Adrenal gland (tissue), 5 donors: ENCODE measurements around the gene TARS2.

Experiments used
- POLR2A ChIP-seq, 2 donors: fragments of 450-650 bp; IDR thresholded peaks; one replicate each; pipeline ENCODE4 v1.6.1; 2017; ENCODE audit warnings: antibody characterized with exemption in 2 of 2, mild to moderate bottlenecking in 2 of 2, moderate library complexity in 1 of 2
- TF ChIP-seq, protein P1 (sequence below), 6 experiments: fragments of 450-650 bp in 4 of 6; fragments of 200-600 bp in 2 of 6; sonication (generic) in 1 of 6; IDR thresholded peaks; 1 replicate in 5 of 6; 2 replicates in 1 of 6; pipeline versions ENCODE4 v1.5.1 to v1.8.0; 2016 to 2021; ENCODE audit warnings: antibody characterized with exemption in 6 of 6, mild to moderate bottlenecking in 2 of 6, moderate library complexity in 1 of 6
- donor health status: DM: no; HTN: no; CAD: no.

GRCh38 chr1:150550222-150551050, 63.2 kb downstream of the TARS2 start:
- no peak for TF ChIP-seq POLR2A (IDR thresholded peaks at IDR 0.05)
- TF ChIP-seq, protein P1, sequence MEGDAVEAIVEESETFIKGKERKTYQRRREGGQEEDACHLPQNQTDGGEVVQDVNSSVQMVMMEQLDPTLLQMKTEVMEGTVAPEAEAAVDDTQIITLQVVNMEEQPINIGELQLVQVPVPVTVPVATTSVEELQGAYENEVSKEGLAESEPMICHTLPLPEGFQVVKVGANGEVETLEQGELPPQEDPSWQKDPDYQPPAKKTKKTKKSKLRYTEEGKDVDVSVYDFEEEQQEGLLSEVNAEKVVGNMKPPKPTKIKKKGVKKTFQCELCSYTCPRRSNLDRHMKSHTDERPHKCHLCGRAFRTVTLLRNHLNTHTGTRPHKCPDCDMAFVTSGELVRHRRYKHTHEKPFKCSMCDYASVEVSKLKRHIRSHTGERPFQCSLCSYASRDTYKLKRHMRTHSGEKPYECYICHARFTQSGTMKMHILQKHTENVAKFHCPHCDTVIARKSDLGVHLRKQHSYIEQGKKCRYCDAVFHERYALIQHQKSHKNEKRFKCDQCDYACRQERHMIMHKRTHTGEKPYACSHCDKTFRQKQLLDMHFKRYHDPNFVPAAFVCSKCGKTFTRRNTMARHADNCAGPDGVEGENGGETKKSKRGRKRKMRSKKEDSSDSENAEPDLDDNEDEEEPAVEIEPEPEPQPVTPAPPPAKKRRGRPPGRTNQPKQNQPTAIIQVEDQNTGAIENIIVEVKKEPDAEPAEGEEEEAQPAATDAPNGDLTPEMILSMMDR (IDR thresholded peaks at IDR 0.05) = no peak
